Measurements from ENCODE around the gene ARL17B.
"Not testable (repeated sequence)": the region's sequence is repeated elsewhere in the genome, so short reads cannot be mapped to it uniquely, and the experiment has no call there.

DNA sequence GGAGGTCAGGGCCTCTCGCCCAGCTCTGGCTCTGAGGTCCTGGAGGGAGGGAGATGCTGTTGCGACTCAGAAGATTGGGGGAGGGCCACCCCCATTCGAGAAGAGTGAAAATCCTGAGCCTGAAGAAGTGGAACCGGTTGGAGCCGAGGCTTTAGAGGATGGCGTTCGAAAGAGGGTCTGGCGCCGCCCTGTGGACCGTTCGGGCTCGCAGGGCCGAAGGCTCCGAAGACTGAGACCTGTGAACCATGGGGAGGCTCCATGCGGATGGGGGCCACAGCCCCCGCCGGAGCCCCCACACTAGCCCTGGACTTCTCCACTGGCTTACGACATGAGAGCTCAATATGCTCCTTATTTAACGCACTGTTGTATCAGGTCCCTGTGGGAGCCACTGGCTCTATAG lies 20.3 kb downstream of the ARL17B start:
- TF ChIP-seq POLR2A (IDR thresholded peaks at IDR 0.05); CTCF (IDR thresholded peaks at IDR 0.05 in 4 of 5, conservative IDR thresholded peaks at IDR 0.05 in 1 of 5): not testable (repeated sequence)
